COLO668 (cell line): ENCODE measurements around the gene RAB5A.
"Not testable (repeated sequence)": the region's sequence is repeated elsewhere in the genome, so short reads cannot be mapped to it uniquely, and the experiment has no call there.

Source experiments
- DNase-seq: peaks from one replicate; lab custom pipeline; 2025; ENCODE audit not compliant: unreplicated experiment; lab: John Stamatoyannopoulos, UW

RAB5A gene

DNA sequence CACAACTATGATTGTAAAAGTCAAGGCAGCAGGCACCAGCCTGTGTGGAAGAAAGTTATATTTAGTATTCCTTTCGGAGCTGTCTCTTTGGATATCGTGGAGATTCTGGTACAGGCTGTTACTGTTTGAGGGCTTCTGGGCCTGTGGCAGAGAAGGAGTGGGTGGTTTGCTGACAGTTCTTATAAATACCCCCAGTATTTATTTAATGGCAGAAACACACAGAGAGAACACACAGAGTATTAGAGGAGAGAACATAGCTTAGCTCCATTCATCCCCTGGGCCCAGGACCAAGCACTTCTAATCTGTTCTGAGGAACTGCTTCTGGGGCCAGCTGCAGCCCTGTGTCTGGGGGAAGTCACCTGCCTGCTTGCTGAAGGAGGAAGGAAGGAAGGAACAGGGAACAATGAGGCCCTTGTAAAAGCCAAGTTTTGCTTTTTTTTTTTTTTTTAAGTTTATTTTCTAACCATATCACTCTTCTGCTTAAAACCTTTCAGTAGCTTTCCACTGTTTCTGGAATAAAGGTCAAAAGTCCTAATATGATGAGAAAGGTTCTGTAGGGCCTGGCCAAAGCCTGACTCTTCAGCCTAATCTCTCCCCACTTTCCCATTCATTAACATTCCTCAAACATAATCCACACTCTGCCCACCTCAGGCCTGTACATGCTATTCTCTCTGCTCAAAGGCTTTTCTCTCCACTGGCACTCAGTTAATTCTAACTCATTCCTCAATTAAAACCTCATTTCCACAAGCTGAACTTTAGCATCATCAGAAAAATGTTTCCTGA is 76.9 kb downstream of the RAB5A start:
- DNase-seq = no peak

- DNase-seq = no peak
These were observed 80.2 kb downstream of the RAB5A start for GRCh38 chr3:20027136-20027535.

DNA sequence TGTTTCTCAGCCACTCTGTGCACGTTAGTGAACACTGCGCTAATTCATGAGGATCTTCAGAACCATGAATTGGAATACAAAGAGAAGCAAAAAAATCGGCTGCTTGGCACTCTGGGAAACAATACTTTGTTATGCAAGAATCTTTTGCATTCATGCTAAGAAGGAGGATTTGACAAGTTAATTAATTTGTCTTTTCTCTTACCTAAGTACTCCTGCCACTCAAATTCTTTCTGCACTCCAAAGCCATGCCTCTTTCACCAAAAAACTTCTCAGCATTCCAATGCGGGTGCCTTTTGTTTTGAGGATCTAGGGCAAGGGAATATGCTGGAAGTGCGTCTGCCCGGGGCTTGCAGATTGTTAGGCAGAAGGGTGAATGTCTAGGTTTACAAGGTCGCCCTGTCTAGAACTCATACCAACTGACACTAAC is 82.0 kb downstream of the RAB5A start:
- no peak for DNase-seq

GRCh38 chr3:20031939-20032338 is 85.0 kb downstream of the RAB5A start:
- DNase-seq = not testable (repeated sequence)
